Mucosa of gallbladder (tissue), 1 donor: ENCODE results near the gene BCAS4. TPM values are rescaled to one million over a fixed set of nuclear protein-coding genes. Genes with fewer than 3 reads are reported as not detected.
"Not testable (repeated sequence)": the region's sequence is repeated elsewhere in the genome, so short reads cannot be mapped to it uniquely, and the experiment has no call there.

Experiments used
- DNase-seq: peaks from one replicate; pipeline ENCODE4 v3.0.0-alpha.2; 2020; ENCODE audit warnings: low spot score
- total RNA-seq: library from RNA; stranded (reverse); gene quantifications from one replicate; pipeline ENCODE4 v1.2.1, GENCODE V29; 2021
- donor health status: DM: no; HTN: no; CAD: no.

BCAS4 gene
- total RNA-seq, 1 donor from 2014 or later, result 8.2 TPM

- DNase-seq, result not testable (repeated sequence)
Observed at GRCh38 chr20:50771419-50772080, 23.3 kb upstream of the BCAS4 start.

DNA sequence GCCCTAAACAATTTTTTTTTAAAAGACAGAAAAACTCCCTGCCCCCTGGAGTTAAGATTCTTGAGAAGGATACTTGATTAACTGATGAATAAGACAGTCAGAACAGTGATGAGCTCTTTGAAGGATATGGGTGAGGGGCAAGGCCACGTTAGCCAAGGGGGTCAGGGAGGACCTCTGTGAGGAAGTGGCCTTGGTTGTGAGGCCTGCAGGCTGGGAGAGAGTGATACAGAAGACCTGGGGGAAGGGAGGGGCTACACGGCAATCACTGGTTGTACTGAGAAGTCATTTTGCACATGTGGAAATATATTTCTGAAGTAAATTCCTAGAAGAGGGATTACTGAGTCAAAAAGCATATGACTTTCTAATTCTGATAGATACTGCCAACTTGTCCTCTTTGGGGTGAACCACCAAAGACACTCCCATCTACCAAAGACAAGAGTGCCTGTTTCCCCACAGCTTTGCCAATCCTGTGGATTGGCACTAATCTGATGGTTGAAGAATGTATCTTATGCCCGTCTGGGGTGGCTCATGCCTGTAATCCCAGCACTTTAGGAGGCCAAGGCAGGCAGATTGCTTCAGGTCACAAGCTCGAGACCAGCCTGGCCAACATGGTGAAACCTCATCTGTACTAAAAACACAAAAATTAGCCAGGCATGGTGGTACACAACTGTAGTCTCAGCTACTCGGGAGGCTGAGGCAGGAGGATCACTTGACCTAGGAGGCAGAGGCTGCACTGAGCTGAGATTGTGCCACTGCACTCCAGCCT is 22.3 kb upstream of the BCAS4 start:
- DNase-seq, result no peak

GRCh38 chr20:50774515-50774914 is 20.3 kb upstream of the BCAS4 start:
- DNase-seq, result no peak

DNA sequence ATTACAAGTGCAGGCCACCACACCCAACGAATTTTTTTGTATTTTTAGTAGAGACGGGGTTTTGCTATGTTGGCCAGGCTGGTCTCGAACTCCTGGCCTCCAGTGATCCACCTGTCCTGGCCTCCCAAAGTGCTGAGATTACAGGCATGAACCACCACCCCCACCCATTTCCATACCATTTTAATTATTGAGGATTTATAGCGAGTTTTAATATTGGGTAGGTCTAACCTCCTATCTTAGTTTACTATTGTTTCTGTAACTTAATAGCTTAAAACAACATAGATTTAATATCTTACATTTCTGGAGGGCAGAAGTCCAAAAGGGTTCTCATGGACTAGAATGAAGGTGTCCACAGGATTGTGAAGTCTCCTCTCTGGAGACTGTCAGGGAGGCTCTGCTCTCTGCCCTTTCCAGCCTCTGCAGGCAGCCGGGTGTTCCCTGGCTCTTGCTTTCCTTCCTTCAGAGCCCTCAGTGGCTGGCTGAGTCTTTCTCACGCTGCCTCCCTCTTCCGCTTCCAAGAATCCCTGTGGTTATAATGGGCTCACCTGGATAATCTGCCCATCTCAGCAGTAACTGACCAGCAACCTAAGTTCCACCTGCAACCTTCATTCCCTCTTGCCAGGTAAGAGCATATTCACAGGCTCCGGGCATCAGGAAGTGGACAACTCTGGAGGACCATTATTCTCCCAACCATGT is 18.6 kb upstream of the BCAS4 start:
- no peak for DNase-seq

GRCh38 chr20:50777373-50777772 is 17.5 kb upstream of the BCAS4 start:
- DNase-seq, result no peak

DNA sequence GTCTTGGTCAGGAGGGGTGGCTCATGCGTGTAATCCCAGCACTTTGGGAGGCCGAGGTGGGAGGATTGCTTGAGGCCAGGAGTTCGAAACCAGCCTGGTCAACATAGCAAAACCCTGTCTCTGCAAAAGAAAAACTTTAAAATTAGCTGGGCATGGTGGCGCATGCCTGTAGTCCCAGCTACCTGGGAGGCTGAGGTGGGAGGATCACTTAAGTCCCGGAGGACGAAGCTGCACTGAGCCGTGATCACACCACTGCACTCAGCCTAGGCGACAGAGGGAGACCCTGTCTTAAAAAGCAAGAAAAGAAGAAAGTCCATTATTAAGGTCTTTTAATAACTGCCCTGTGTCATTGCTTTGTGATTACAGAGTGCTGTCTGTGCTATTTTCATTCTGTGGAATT is 15.9 kb upstream of the BCAS4 start:
- DNase-seq, result not testable (repeated sequence)

- no peak for DNase-seq
Observed at GRCh38 chr20:50783390-50783789, 11.5 kb upstream of the BCAS4 start.

DNA sequence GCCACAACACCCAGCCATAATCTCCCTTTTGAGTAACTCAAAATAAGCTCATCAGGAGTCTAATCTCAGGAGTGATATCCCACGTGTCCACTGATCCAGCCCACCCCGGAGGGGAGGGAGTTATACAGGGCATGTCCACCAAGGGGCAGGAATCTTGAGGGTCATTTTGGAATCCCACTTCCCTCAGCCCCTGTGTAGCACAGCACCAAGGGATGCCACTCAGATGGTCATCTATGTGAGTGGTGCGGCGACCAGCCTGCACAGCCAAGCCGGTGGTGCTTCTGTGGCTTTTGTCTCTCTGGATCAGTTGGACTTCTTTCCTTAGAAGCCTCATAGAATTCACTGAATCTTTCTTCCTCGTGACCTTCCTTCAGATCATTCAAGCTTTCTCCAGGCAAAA is 11.0 kb upstream of the BCAS4 start:
- no peak for DNase-seq

DNA sequence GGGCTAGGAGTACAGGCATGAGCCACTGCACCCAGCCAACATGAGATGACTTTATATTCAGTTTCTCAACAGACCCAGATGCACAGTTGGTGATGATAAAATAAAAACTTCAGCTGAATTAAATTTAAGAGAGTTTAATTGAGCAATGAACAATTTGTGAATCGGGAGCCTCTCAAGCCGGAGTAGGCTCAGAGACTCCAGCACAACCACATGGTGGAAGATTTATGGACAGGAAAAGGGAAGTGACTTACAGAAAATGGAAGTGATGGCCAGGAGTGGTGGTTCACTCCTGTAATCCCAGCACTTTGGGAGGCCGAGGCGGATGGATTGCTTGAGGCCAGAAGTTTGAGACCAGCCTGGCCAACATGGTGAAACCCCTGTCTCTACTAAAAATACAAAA is 10.4 kb upstream of the BCAS4 start:
- no peak for DNase-seq

- no peak for DNase-seq
Observed at GRCh38 chr20:50786703-50787102, 8.2 kb upstream of the BCAS4 start.

GRCh38 chr20:50787181-50787580 is 7.7 kb upstream of the BCAS4 start:
- DNase-seq, result no peak

DNA sequence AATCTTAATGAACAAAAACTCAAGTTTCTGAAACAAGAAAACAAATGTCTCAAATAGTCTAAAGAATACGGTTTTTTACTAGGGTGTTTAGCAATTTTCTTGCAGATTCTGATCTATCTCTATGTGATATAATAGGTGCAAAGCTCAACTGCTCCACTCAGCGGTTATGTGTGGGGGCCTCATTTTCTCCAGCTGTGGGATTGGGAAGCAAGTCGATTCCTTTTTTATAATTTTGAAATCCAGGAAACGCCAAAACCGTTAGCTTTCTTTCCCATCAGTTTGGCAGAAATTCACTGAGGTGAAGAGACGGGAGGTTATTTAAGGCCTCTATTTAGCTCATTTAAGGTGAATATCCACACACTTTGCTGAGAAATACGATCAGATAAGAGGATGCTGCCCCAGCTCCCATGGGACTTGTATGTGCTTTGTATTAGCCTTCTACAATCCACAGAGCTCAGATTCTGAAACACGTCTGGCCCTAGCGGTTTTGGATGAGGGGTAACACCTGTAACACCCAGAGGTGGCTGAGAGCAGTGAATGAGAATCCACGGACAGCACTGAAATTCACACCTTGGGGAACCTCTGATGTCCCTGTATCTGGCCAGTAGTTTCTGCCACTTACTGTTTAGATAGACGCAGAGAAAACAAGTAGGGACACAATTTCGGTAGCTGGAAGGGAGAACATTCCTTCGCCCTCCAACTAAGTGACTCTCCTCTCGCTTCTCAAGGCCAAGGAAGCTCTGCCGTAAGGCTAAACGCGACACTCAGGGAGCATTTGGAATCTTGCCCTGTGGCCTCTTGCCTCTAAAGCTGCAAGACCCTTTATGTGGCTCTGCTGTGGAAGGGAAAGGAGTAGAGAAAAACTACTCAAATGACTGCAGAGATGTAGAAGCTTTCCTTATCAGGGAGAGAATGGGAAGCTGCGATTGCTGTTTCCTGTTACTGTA is 6.5 kb upstream of the BCAS4 start:
- peak; percentile 41 for DNase-seq

DNA sequence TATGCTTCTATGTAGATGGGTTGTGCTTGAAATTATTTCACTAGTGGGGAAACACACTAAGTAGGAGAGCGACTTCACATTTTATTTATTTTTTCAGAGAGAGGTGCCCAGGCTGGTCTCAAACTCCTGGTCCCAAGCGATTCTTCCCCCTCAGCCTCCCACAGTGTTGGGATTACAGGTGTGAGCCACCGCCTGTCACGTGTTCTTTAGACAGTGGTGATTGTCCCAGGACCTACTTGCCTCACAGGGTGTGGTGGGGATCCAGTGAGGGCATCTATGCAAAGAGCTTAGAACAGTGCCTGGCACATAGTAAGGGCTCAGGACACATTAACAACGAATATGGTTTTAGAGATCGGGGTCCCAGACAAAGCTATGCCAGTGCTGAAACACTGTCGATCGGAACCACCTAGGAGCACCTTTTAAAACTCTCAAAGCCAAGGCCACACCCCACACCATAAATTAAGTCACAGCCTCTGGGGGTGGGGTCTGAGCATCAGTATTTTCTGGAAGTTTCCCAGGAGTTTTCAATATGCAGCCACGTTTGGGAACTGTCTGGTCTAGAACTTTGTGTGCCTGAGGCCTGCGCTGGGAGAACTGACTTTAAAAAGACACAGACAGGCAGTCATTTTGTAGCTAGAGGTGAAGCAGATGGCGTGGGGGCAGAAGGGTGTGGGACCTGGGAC is 4.8 kb upstream of the BCAS4 start:
- no peak for DNase-seq

GRCh38 chr20:50790651-50791277 is 4.1 kb upstream of the BCAS4 start:
- peak; percentile 93 for DNase-seq

GRCh38 chr20:50792708-50793574 is 1.9 kb upstream of the BCAS4 start:
- no peak for DNase-seq

GRCh38 chr20:50793575-50794016 is 1.3 kb upstream of the BCAS4 start:
- DNase-seq, result not testable (repeated sequence)

- no peak for DNase-seq
Observed at GRCh38 chr20:50794181-50794845, 548 bp upstream of the BCAS4 start.

DNA sequence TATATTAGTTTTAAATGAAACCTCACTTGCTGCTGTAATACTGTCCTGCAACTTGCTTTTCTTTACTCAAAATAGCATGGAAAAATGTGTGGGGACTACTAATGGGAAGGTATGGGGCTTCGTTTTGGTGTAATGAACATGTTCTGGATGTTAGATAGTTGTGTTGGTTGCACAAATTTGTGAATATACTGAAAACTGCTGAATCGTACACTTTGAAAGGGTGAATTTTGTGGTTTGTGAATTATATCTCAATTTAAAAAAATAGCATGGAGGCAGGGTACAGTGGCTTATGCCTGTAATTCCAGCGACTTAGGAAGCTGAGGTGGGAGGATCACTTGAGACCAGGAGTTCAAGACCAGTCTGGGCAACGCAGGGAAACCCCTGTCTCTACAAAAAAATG is 2.3 kb downstream of the BCAS4 start:
- no peak for DNase-seq

- no peak for DNase-seq
Observed at GRCh38 chr20:50798650-50799049, 3.8 kb downstream of the BCAS4 start.
